K562 treated with DMSO at 1 percent for 4 hours (cell line): Measurements from ENCODE around the gene TEX13C. TPM values are rescaled to one million over a fixed set of nuclear protein-coding genes. Genes with fewer than 3 reads are reported as not detected.

Experiments used
- total RNA-seq: library from RNA; unstranded; fragments of 300-600 nt; gene quantifications from 2 replicates; pipeline ENCODE4 v1.2.3, GENCODE V29; 2022; ENCODE audit not compliant: insufficient read depth

Gene TEX13C
- total RNA-seq: not detected in 2 replicates

GRCh38 chrX:125319646-125320521, at the start of gene TEX13C:
Gene TEX13C, plus strand, starts transcription at chrX:125319871. Its CDS starts 249 bp downstream, at chrX:125320120.

